GM13976 (cell line): ENCODE measurements around the gene TANK.
"Not testable (repeated sequence)": the region's sequence is repeated elsewhere in the genome, so short reads cannot be mapped to it uniquely, and the experiment has no call there.

Source experiments
- DNase-seq: peaks from one replicate; pipeline ENCODE4 v3.0.0; 2012; ENCODE audit warnings: low spot score
- in situ Hi-C: fragments of 300-500 bp; cut with MboI; formaldehyde crosslinking; loops from one replicate; pipeline ENCODE4 v1.12.0; 2022; ENCODE audit warnings: low sequenced_read_pairs, mixed read lengths, inconsistent platforms; ENCODE audit not compliant: unreplicated experiment
- TF ChIP-seq, protein P1 (sequence below): IDR thresholded peaks from 2 replicates; pipeline ENCODE4 v1.5.1; 2012; ENCODE audit warnings: borderline replicate concordance, mild to moderate bottlenecking; ENCODE audit not compliant: insufficient read depth; ENCODE audit errors: extremely low read depth, missing control alignments, control extremely low read depth

Gene TANK

DNA sequence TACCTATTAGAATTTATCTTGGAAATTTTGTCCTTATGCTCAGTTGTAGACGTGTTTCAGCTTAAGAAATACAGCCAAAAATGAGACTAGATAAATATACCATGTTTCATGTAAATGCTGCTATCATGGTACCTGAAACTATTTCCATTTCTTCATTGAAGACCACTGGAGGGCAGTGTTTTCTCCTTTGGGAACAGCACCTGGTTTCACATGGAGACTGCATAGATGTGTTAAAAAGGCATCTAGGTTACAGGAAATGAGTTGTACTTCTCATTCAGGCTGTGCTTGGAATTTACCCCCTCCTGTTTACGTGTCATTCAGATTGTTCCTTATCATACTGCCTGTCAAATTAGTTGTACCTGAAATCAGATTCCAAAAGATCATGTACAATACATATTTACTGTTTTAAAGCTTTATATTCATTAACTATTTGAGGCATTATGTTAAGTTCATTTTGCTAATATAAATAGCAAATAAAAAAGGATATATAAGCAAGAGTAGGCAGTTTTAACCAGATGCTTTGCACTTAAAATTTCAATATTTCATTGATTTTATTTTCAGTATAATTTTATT, 90.7 kb downstream of the TANK start:
- no peak for DNase-seq
- in situ Hi-C loops, result no loop called here
- TF ChIP-seq, protein P1, sequence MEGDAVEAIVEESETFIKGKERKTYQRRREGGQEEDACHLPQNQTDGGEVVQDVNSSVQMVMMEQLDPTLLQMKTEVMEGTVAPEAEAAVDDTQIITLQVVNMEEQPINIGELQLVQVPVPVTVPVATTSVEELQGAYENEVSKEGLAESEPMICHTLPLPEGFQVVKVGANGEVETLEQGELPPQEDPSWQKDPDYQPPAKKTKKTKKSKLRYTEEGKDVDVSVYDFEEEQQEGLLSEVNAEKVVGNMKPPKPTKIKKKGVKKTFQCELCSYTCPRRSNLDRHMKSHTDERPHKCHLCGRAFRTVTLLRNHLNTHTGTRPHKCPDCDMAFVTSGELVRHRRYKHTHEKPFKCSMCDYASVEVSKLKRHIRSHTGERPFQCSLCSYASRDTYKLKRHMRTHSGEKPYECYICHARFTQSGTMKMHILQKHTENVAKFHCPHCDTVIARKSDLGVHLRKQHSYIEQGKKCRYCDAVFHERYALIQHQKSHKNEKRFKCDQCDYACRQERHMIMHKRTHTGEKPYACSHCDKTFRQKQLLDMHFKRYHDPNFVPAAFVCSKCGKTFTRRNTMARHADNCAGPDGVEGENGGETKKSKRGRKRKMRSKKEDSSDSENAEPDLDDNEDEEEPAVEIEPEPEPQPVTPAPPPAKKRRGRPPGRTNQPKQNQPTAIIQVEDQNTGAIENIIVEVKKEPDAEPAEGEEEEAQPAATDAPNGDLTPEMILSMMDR, result peak; percentile 25

DNA sequence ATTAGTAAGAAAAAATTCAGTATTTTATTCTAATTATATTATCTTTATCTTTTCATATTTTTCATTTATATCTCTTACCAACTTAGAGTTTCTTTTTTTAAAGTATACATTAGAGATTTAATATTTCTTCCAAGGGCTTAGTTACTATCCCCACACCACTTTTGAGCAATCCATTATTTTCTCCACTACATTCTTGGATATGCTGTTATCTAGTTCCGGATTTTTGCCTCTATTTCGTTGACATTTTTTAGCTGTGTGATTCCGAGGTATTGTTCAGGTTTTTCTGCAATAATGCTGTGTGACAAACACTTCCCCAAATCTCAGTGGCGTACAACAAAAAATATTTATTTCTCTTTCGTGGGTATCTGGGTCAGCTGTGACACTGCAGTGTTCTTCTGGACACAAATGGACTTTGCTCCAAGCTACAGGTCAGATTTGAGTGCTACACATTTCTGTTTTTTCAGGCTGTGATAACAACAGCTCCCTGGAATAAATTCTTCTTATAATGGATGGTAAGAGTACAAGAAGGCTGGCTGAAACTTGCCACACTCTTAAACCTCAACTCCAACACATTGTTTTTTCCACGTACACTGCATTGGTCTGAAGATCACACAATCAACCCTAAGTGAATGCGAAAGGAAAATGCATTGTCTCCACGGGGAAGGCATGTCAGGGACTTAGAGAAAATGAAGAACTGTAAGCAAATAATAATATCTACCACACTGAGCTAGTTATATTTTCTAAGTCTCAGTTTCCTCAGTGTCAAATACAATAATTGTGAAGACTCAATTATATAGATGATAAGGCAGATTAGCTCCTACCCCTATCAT, 97.1 kb downstream of the TANK start:
- in situ Hi-C loops, result no loop called here
- DNase-seq, result no peak
- TF ChIP-seq, protein P1, result no peak

DNA sequence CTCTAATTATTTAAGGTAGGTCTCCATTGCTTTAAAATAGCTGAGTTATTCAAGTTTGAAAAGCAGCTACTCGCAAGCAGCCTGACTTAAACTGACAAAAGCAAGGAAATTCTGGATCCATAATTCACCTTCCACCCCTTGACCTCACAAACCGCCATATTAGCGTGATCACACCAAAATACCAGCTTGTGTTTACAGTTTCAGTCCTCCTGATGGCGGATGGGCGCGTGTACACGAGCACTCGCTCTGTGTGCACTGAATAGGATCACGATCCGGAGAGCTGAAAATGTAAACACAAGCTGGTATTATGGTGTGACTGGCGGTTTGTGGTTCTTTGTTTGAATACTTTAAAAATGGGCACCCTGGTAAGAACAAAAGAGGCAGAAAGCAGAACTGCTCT, 105.6 kb downstream of the TANK start:
- TF ChIP-seq, protein P1, result no peak
- DNase-seq, result no peak
- in situ Hi-C loops, result no loop called here

DNA sequence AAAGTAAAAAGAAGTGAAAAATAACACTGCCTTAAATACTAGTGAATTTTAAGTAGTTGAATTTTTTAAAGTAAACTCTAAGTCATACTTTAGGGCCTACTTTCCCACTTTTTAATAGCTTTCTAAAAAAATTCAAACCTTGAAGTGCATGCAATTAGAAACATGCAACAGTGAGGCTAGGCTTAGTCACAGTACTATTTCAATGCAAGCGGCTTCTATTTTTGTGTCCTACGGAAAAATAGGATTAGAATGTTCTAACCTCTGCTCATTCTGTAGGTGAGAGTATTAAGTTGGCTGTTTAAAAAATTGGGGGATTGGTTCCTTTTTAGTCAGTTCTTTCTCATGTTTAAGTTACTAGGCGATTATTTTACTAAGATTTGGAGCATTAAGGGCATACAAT, 108.9 kb downstream of the TANK start:
- DNase-seq, result no peak
- in situ Hi-C loops, result no loop called here
- TF ChIP-seq, protein P1, result no peak

DNA sequence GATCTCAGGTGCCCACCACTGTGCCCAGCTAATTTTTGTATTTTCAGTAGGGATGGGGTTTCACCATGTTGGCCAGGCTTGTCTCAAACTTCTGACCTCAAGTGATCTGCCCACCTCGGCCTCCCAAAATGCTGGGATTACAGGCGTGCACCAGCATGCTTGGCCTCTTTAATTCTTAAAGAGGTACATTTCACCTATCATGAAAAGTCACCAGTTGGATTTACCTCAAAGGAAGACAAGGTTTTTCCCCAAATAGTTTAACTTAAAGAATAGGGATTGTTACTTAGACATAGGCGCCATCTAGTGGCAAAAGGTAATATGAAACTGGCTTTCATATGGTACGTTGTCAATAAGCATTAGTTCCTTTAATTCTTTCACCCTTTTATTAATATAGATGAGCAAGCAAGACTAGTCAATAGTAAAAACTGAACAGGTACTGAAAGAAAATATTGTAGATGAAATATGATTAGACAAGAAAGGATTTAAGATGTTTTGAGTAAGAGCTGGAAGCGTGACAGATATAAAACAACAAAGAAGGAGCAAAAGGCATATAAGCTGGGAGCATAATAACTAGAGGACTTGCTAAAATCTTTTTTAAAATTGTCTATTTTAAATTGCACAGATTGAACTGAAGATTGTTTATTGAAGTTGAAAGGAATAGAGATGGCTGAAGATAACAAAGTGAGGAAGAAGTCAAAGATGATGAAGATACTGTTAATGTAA, 113.0 kb downstream of the TANK start:
- DNase-seq, result peak; percentile 45
- in situ Hi-C loops, result no loop called here
- TF ChIP-seq, protein P1, result no peak

DNA sequence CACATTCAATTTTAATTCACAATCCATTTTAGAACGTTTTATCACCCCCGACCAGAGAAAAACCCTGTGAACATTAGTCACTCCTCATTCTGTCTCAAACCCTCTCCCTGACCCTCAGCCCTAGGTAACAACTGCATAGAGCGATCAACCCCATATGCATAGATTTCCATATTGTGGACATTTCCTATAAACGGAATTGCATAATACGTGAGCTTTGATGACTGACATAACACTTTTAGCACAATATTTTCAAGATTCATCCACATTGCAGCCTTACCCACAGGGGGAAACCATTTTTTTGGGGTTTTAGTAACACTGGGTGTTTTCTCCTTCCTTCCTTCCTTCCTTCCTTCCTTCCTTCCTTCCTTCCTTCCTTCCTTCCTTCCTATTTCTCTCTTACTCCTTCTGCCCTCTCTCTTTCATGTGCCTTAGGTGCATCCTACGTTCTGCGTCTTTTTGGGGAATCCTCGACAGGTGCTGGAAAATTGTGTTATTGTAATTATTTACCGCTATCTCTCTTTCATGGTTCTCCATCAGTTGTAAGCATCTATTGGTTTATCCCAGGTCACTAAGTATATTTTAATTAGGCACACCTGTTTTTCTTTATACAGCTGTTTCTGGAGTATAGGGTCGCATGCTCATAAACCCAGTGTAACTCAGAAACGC, 118.5 kb downstream of the TANK start:
- peak; percentile 56 for DNase-seq
- in situ Hi-C loops, result not testable (repeated sequence)

DNA sequence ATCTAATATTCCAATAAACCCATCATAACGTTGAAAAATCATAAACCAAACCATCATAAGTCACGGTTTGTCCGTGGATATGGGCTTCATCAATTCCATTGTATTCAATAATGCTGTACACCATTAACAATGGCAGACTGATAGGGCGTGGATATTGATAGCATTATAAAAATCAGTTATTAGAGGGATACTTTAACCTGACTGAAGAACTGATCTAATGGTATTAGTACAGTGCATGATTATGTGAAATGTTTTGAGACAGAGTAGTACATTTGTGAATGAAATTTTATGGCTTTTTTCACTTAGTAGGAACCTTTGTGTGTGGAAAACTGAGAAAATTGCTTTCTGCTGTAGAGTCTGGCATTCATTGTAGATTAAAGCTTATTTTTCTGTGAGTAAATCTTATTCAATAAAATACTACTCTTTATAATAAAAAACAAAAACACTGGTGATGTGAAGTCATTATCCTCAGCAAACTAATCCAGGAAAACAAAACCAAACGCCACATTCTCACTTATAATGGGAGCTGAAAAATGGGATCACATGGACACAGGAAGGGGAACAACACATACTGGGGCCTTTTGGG, 119.1 kb downstream of the TANK start:
- in situ Hi-C loops, DNase-seq: not testable (repeated sequence)

DNA sequence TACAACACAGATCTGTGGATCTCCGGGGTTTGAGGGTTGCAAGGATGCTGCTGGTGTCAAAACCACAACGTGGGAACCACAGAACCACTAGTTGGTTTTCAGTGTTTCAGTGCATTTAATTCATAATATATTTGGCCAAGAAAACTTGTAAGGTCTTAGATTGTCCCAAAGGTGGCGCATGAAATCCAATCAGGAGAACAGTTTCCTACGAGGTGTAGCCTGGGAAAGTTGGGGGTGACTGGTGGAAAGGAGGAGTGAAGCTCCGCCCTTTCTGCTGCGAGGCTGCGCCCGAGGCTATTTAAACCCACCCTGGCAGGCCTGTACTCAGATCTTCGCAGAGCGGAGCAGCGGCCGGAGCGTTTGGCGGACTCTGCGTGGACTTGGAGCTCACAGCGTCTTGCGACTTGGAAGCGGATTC, 120.7 kb downstream of the TANK start:
- DNase-seq, in situ Hi-C loops: not testable (repeated sequence)

DNA sequence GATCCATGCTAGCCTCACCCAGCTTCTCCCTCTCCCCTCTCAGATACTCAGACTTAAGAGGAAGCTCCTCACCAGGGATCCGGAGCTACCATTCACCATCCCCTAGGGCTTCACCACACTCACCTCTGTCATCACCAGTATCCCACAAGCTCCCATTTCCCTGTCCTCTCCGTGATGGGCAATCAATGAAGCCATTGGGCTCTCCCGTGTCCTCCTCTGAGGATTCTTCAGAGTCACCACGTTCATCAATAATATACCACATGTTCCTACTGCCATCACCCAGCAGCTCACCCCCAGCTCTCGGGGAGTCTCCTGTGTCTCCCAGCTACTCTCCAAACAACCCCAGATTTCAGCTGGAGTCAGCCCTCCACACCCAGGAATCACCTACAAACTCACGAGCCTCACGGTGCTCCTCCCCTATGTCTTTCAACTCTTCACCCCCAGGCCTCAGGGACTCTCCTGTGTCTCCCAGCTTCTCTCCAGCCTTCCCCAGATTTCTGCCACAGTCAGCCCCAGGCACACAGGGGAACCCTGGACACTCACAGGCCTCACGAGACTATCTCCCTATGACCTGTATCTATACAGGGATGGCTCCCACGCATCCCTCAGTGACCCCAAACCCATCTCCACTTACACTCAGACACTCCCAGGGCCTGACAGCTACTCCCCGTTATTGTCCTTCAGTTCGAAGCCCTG, 121.5 kb downstream of the TANK start:
- in situ Hi-C loops, DNase-seq: not testable (repeated sequence)

DNA sequence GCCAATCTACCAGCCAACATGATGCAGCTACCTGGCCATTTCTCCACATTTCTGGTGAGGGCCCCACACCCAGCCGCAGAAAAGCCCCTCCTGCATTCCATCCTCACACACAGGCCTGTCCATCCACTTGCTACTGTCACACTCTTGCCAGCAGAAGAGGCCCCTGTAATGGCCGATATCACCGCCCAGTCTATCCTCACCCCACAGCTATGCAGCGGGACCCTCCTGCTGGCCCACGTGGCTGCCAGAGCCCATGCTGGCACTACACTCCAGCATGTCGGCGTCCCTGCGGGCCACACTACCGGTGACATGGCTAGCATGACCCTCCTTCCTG, 122.0 kb downstream of the TANK start:
- DNase-seq, in situ Hi-C loops: not testable (repeated sequence)
